GM19395 (cell line): ENCODE data around the gene ITGB3.
A peak's percentile ranks its signal among the peaks of the same experiment; 100 is the strongest.
"Not testable (repeated sequence)": the region's sequence is repeated elsewhere in the genome, so short reads cannot be mapped to it uniquely, and the experiment has no call there.

ENCODE experiments used
- ATAC-seq: cut with Tn5 transposase; IDR thresholded peaks from one replicate; pipeline ENCODE4 v1.9.1; 2021; ENCODE audit warnings: mild to moderate bottlenecking, moderate library complexity; ENCODE audit not compliant: unreplicated experiment

ITGB3 gene

GRCh38 chr17:47253541-47254402, at the start of gene ITGB3:
TSS of gene ITGB3 (plus strand) at chr17:47253827. CDS start at chr17:47253862, 35 bp downstream.
- peak; percentile 74 for ATAC-seq

- ATAC-seq = no peak
These were observed 49.5 kb upstream of the ITGB3 start for GRCh38 chr17:47203984-47204721.

GRCh38 chr17:47204722-47205418, 48.8 kb upstream of the ITGB3 start:
- peak; percentile 50 for ATAC-seq

DNA sequence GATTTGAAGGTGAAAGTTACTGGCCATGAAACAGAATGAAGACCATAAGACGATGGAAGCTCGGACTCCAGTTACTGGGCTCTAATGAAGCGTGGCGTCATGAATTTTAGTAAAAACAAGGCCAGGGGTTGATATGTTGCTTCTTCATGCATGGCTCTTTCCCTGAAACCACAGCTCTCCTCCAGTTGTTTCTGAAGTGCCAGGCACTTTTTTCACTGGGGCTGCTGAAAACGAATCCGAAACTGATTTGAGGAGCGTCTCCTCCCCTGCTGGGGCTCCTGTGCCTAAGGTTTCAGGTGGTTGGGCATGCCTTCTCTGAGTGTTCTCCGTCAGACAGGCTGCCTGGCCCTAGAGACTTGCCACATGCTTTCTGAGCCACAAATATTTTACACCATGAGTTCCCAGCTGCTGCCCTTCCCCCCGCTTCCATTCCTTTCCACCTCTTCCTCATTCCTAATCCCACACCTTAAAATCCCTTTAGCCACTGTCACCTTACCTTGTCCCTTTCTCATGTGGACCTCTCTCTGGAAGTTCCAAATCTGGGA, 48.1 kb upstream of the ITGB3 start:
- ATAC-seq = peak; percentile 48

GRCh38 chr17:47207143-47208067, 46.2 kb upstream of the ITGB3 start:
- no peak for ATAC-seq

- ATAC-seq = no peak
These were observed 44.7 kb upstream of the ITGB3 start, which contains the start of gene MYL4 for GRCh38 chr17:47208744-47209488. TSS of gene MYL4 (plus strand) at chr17:47209348. CDS start at chr17:47209423, 75 bp downstream.

GRCh38 chr17:47209499-47209898, 44.1 kb upstream of the ITGB3 start:
- no peak for ATAC-seq

DNA sequence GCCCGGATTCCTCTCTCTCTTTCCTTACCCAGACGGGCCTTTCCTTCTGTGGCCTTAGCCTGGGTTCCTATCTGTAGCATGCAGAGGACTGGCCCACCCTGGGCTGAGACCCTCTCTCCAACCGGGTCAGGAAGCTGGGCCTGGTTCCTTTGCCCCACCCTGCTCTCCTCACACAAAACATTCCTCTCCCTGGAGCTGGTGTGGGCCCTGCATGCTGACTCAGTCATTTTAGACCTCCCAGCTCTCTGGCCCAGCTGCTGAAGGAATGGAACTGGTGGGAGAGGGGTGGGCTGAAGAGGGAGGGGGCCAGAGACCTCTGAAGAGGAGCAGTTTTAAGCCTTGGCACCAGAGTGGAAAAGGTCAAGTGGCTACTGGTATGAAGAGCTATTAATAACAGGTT, 43.5 kb upstream of the ITGB3 start:
- no peak for ATAC-seq

DNA sequence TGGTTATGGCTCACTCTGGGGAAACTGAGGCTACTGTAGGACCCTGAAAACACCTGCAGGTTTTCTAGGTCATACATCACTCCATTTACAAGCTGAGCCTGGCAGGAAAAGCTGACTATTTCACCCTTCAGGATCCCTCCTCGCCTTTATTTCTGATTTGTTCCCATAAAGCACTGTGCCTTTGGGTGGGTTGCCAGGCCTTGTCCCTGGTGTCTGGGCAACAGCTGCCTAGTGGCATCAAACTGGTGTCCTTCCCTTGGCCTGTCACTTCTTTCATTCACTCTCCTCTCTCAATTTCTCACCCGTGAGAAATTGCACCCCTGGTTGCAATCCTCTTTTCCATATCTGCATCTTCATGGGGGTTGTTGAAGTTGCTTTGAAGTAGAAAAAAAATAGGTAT, 42.8 kb upstream of the ITGB3 start:
- ATAC-seq = no peak

DNA sequence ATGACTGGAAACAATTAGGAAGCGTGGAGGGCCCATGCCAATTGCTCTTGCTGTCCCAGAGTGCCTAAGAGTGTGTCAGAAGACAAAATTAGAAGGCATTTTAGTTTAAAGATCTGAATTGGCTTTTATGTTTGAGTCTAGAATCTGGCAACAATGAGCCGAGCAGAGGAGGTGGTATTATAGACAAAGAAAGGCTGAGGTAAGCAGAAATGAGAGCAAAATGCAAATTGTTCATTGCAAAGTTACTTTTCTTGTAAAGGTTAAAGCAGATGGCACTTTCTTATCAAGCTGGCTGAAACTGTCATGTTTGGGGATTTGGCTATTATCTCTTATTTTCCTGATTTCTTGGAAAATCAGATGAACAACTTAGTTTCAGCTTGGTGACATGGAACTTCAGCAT, 41.2 kb upstream of the ITGB3 start:
- ATAC-seq = no peak

DNA sequence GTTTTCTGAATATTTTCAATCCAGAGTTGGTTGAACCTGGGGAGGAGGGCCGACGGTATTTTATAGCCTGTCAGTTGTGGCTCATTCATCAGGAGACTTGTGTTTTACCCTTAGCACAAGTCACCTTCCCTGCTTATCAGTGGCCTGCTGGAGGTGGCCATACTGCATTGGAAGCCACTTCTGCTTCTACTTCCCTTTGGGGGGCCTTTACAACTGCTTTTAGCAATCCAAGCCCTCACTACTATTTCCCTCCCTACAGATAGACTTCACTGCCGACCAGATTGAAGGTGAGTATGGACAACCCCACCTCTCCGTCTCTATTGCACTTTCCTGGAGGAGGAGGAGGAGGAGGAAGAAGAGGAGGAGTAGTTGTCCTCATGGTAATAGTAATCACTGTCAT, 40.1 kb upstream of the ITGB3 start:
- ATAC-seq = no peak

DNA sequence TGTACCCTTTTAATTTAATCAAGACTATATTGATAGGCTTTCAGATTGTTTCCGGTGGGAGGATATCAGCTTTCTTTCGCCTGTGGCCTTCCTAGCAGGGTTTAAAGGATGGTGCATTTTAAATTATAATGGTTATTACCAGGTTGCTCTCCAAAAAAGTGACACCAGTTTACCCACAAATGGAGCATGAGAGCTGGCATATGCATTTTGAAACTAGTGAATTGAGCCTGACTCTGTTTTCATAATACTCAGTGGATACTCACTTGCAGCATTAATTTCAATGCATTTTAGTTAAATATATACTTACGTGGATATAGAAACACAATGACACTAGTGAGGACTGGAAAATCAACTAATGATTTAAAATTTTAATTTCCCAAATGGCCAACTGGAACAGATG, 38.7 kb upstream of the ITGB3 start:
- no peak for ATAC-seq

DNA sequence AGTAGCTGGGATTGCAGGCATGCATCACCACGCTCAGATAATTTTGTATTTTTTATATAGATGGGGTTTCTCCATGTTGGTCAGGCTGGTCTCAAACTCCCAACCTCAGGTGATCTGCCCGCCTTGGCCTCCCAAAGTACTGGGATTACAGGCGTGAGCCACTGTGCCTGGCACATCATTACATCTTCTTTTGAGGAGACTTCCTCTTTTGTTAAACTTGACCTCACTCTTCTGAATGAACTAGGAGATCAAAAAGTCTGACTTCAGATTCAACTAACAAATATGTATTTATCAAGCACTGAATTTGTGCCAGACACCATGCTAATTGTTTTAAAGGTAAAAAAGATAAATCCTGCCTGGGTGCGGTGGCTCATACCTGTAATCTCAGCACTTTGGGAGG, 36.8 kb upstream of the ITGB3 start:
- ATAC-seq = not testable (repeated sequence)

DNA sequence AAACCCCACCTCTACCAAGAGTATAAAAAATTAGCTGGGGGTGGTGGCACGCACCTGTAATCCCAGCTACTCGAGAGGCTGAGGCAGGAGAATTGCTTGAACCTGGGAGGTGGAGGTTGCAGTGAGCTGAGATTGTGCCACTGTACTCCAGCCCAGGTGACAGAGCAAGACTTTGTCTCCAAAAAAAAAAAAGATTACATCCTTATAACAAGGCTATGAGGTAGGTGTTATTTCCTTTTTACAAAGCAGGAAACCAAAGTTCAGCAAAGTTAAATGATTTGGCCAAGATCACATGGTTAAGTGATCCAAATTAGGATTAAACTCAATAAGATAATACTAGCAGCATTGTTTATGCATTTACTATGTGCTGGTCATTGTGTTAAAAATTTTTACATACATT, 36.3 kb upstream of the ITGB3 start:
- not testable (repeated sequence) for ATAC-seq

GRCh38 chr17:47218896-47219430, 34.7 kb upstream of the ITGB3 start:
- no peak for ATAC-seq

- no peak for ATAC-seq
These were observed 33.8 kb upstream of the ITGB3 start for GRCh38 chr17:47219621-47220475.

GRCh38 chr17:47220531-47220999, 33.1 kb upstream of the ITGB3 start:
- no peak for ATAC-seq

DNA sequence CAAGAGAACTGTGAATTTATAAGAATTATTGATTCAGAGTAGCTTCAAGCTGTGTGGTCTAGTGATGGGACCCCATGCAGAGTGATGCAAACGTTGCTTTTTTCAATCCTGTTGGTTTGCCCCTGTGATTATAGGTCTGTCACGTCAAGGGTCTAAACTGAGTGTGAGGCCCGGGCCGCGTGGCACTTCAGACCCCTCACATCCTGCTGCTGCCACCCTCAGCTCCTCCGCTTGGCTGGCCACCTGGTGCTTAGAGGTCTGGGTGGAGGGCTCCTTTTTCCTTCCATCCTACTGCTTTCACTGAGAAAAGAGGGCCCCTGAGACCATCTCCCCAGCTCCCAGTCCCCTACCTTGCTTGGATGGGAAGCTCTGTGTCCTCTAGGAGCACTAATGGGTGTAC, 32.5 kb upstream of the ITGB3 start:
- no peak for ATAC-seq
